ENCODE results near the gene FARSB. TPM values are rescaled to one million over a fixed set of nuclear protein-coding genes. Genes with fewer than 3 reads are reported as not detected.

FARSB gene
- total RNA-seq, 1 experiment from 2014 or later = 31.0 TPM

DNA sequence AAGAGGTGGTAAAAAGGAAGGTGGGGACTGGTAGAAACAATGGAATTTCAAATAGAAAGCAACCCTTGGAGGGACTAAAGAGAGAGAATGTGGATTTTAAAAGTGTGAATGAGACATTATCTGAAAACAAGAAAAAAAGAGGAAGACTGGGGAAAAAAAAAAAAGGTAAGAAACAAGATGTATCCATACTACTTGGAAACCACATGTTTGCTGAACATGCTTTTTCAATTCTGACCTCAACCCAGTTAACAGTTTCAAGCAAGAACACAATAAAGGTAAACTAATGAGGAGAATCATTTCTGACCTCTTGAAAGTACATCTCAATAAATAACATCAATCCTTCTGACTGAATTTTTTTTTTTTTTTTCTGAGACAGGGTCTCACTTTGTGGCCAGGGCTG is 2.6 kb downstream of the FARSB start:
- Mint-ChIP-seq H3K4me1 (peaks cover 17% of the 10 kb centered on the region), H3K4me3 (no peak overlapping the region), H3K9me3 (no peaks in the 10 kb centered on the region), H3K36me3 (peaks cover 9% of the 10 kb centered on the region; the same call in 1 of the 2 replicates), H3K27ac (no peak overlapping the region), H3K27me3 (ENCODE audit: low read depth) (no peaks in the 10 kb centered on the region)
- TF ChIP-seq ATF1 (CRISPR knock-in tag; IDR thresholded peaks at IDR 0.05) = no peak
- no peak for TF ChIP-seq FOXK1 (CRISPR knock-in tag; IDR thresholded peaks at IDR 0.05)
- TF ChIP-seq NR1H2 (CRISPR knock-in tag; IDR thresholded peaks at IDR 0.05) = no peak
- no peak for TF ChIP-seq ZNF532 (CRISPR knock-in tag; IDR thresholded peaks at IDR 0.05; ENCODE audit: borderline replicate concordance)
- TF ChIP-seq AFF4 (CRISPR knock-in tag; IDR thresholded peaks at IDR 0.05; ENCODE audit: borderline replicate concordance) = no peak
- no peak for ATAC-seq
- POLR2A ChIA-PET = no interaction called here
- no peak for DNase-seq (ENCODE audit: low spot score)
- CTCF ChIA-PET = no interaction called here

GRCh38 chr2:222652491-222653255 is 3.2 kb downstream of the FARSB start:
- Mint-ChIP-seq H3K36me3 (peaks cover 11% of the 10 kb centered on the region; the same call in 1 of the 2 replicates), H3K27ac (no peak overlapping the region), H3K27me3 (ENCODE audit: low read depth) (no peaks in the 10 kb centered on the region), H3K4me3 (no peak overlapping the region), H3K4me1 (peaks cover 17% of the 10 kb centered on the region), H3K9me3 (no peaks in the 10 kb centered on the region)
- TF ChIP-seq ZNF219 (CRISPR knock-in tag; IDR thresholded peaks at IDR 0.05; ENCODE audit: borderline replicate concordance) (no peak), ZNF121 (CRISPR knock-in tag; IDR thresholded peaks at IDR 0.05) (no peak), GTF2I (CRISPR knock-in tag; conservative IDR thresholded peaks at IDR 0.05) (no peak), CREM (CRISPR knock-in tag; IDR thresholded peaks at IDR 0.05) (no peak)
- CTCF ChIA-PET = no interaction called here
- ATAC-seq = no peak
- POLR2A ChIA-PET = no interaction called here
- DNase-seq (ENCODE audit: low spot score) = no peak

- H3K4me3 Mint-ChIP-seq = no peak overlapping the region
- POLR2A ChIA-PET = no interaction called here
- H3K27me3 Mint-ChIP-seq (ENCODE audit: low read depth) = no peaks in the 10 kb centered on the region
- no peaks in the 10 kb centered on the region for H3K9me3 Mint-ChIP-seq
- DNase-seq (ENCODE audit: low spot score) (no peak), ATAC-seq (no peak)
- peaks cover 16% of the 10 kb centered on the region for H3K36me3 Mint-ChIP-seq
- H3K27ac Mint-ChIP-seq = no peak overlapping the region
- CTCF ChIA-PET = no interaction called here
- no peak for TF ChIP-seq RORB (CRISPR knock-in tag; IDR thresholded peaks at IDR 0.05)
- peaks cover 14% of the 10 kb centered on the region for H3K4me1 Mint-ChIP-seq
These were observed 4.0 kb downstream of the FARSB start for GRCh38 chr2:222651718-222652418.
